DMS153 treated with DMSO at 0.1 percent for 48 hours (cell line): ENCODE results near the gene IKZF1.

Source experiments
- DNase-seq: peaks from one replicate; lab custom pipeline; 2025; ENCODE audit not compliant: unreplicated experiment; lab: John Stamatoyannopoulos, UW

IKZF1 gene

GRCh38 chr7:50436133-50436806 is 131.8 kb downstream of the IKZF1 start:
- DNase-seq, result no peak

- no peak for DNase-seq
Observed at GRCh38 chr7:50446542-50446960, 142.0 kb downstream of the IKZF1 start.

GRCh38 chr7:50448823-50449222 is 144.3 kb downstream of the IKZF1 start:
- DNase-seq, result no peak

GRCh38 chr7:50449501-50449880 is 145.0 kb downstream of the IKZF1 start:
- no peak for DNase-seq

GRCh38 chr7:50449881-50450589 is 145.5 kb downstream of the IKZF1 start, which contains the start of gene FIGNL1:
TSS of gene FIGNL1 (minus strand) at chr7:50450350. CDS start at chr7:50447287, 3,063 bp downstream.
- DNase-seq, result peak; percentile 90

GRCh38 chr7:50450590-50451032 is 146.1 kb downstream of the IKZF1 start:
- DNase-seq, result peak; percentile 46
